Gastrocnemius medialis (tissue), 4 donors: ENCODE data around the gene SRGN. TPM values are rescaled to one million over a fixed set of nuclear protein-coding genes. Genes with fewer than 3 reads are reported as not detected.

Experiments used
- ATAC-seq, 2 donors: fragments of 150-250 bp; one replicate each; pipeline ENCODE4 v1.9.1; 2016
- DNase-seq, 2 donors: peaks; one replicate each; pipeline ENCODE4 v3.0.0-alpha.2; 2019
- H3K27ac ChIP-seq, 4 donors: fragments of 200-600 bp; sonication (generic); 1 replicate in 1 of 4; 2 replicates in 3 of 4; pipeline ENCODE4 v1.5.1; 2016 to 2018; ENCODE audit warnings: mild to moderate bottlenecking in 2 of 4, moderate library complexity in 1 of 4
- H3K27me3 ChIP-seq, 3 donors: fragments of 200-600 bp; sonication (generic) in 2 of 3; 1 replicate in 1 of 3; 2 replicates in 2 of 3; pipeline versions ENCODE4 v1.5.1 to v1.6.0; 2016 to 2019; ENCODE audit warnings: mild to moderate bottlenecking in 1 of 3, moderate library complexity in 1 of 3
- H3K36me3 ChIP-seq, 2 donors: fragments of 200-600 bp; sonication (generic) in 1 of 2; one replicate each; pipeline ENCODE4 v1.5.1; 2017 to 2018
- H3K4me1 ChIP-seq, 2 donors: fragments of 200-600 bp; sonication (generic) in 1 of 2; one replicate each; pipeline ENCODE4 v1.5.1; 2016 to 2017; ENCODE audit warnings: mild to moderate bottlenecking in 2 of 2
- H3K4me3 ChIP-seq, 4 donors: fragments of 200-600 bp; sonication (generic) in 3 of 4; 1 replicate in 1 of 4; 2 replicates in 3 of 4; pipeline ENCODE4 v1.5.1; 2016 to 2019; ENCODE audit warnings: mild to moderate bottlenecking in 2 of 4
- H3K9me3 ChIP-seq, 3 donors: fragments of 200-600 bp; sonication (generic) in 2 of 3; 1 replicate in 1 of 3; 2 replicates in 2 of 3; pipeline ENCODE4 v1.5.1; 2016 to 2019
- POLR2A ChIP-seq, 2 donors: fragments of 450-650 bp; IDR thresholded peaks; one replicate each; pipeline ENCODE4 v1.6.1; 2017; ENCODE audit warnings: antibody characterized with exemption in 2 of 2, mild to moderate bottlenecking in 2 of 2, moderate library complexity in 2 of 2
- in situ Hi-C, 4 donors: fragments of 200-750 bp; cut with MboI; loops; one replicate each; pipeline versions ENCODE4 v1.15.0 to v1.8.0; 2017; ENCODE audit warnings: low sequenced_read_pairs in 4 of 4
- intact Hi-C: fragments of 100-400 bp; cut with DNase I; formaldehyde crosslinking; loops from one replicate; pipeline ENCODE4 v1.15.1; 2023; ENCODE audit warnings: low total_unique reads
- total RNA-seq, 4 donors: library from RNA; depleted of rRNA; stranded (reverse); fragments of >200 nt; gene quantifications; one replicate each; pipeline versions ENCODE4 v1.1.0 to v1.2.3, GENCODE V29; 2016
- TF ChIP-seq, protein P1 (sequence below), 5 experiments: fragments of 450-650 bp in 3 of 5; fragments of 200-600 bp in 2 of 5; sonication (generic) in 2 of 5; IDR thresholded peaks in 4 of 5; conservative IDR thresholded peaks in 1 of 5; 1 replicate in 4 of 5; 2 replicates in 1 of 5; pipeline ENCODE4 v1.5.1; 2016 to 2019; ENCODE audit warnings: antibody characterized with exemption in 5 of 5, mild to moderate bottlenecking in 3 of 5, moderate library complexity in 3 of 5

Gene SRGN
- total RNA-seq, 4 donors from 2014 or later, result 27.1 to 73.1 (median 37.8) TPM

DNA sequence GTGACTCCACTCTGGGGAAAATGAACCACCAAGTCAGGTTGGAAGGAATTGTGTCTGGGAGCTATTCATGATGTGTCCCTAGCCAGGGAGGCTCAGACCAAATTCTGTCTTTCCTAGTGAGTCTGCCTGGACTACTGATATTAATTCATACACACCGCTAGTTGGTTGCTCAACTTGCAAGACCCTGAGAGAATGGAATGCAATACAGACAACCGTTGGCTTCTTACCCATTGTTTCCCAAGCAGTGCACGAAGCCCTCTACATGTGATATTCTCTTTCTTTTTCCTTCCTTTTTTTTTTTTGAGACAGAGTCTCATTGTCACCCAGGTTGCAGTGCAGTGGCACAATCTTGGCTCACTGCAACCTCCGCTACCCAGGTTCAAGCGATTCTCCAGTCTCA, 19.4 kb upstream of the SRGN start:
- Histone ChIP-seq H3K9me3 (no peaks in the 10 kb centered on the region), H3K27ac (no peak overlapping the region), H3K4me1 (no peaks in the 10 kb centered on the region), H3K27me3 (no peaks in the 10 kb centered on the region), H3K4me3 (no peak overlapping the region), H3K36me3 (no peaks in the 10 kb centered on the region)
- TF ChIP-seq POLR2A (IDR thresholded peaks at IDR 0.05), result no peak
- TF ChIP-seq, protein P1, sequence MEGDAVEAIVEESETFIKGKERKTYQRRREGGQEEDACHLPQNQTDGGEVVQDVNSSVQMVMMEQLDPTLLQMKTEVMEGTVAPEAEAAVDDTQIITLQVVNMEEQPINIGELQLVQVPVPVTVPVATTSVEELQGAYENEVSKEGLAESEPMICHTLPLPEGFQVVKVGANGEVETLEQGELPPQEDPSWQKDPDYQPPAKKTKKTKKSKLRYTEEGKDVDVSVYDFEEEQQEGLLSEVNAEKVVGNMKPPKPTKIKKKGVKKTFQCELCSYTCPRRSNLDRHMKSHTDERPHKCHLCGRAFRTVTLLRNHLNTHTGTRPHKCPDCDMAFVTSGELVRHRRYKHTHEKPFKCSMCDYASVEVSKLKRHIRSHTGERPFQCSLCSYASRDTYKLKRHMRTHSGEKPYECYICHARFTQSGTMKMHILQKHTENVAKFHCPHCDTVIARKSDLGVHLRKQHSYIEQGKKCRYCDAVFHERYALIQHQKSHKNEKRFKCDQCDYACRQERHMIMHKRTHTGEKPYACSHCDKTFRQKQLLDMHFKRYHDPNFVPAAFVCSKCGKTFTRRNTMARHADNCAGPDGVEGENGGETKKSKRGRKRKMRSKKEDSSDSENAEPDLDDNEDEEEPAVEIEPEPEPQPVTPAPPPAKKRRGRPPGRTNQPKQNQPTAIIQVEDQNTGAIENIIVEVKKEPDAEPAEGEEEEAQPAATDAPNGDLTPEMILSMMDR (IDR thresholded peaks at IDR 0.05 in 4 of 5, conservative IDR thresholded peaks at IDR 0.05 in 1 of 5), result no peak
- ATAC-seq (no peak), DNase-seq (no peak)
- intact Hi-C loops, result no loop called here
- in situ Hi-C loops, result no loop called here

DNA sequence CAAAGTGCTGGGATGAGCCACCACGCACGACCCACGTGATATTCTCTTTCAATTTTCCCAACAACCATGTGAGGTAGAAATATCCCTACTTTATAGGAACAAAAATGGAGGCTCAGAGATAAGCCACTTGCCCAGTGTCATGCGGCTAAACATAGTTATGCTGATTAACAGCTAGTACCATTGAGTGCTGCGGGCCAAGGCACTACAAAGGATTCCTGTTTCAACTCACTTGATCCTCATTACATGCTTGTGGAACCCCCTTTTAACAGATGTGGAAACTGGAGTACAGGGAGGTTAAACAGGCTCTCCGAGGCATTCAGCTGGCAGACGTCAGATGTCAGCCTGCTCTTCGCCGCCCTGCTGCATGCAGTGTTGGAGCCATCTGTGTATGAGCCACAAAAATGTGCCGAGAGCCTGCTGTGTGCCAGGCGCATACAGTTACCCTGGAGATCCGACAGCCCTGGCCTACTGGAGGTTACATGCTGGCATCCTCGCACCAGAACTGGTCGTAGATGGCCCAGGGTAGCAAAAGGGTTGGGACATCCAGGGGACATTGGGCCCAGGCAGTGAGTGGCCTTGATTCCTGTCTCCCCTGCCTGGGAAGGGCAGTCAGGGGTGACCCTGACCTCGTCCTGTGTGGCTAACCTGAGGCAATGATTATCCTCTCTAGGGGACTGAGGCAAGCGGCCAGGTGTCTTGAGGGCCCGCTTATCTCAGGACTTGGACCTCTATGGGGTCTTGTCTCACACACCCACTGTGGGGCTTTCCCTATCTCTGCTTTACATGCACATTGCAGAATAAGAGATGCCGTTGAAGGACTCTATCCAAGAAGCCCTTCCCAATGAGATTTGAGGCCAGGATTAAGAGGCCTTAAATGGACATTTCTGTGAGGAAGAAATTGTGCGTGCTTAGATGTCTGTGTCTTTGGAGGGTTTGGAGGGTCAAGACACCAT, 18.5 kb upstream of the SRGN start:
- DNase-seq, result no peak
- in situ Hi-C loops, result no loop called here
- no peaks in the 10 kb centered on the region for H3K4me1 ChIP-seq

DNA sequence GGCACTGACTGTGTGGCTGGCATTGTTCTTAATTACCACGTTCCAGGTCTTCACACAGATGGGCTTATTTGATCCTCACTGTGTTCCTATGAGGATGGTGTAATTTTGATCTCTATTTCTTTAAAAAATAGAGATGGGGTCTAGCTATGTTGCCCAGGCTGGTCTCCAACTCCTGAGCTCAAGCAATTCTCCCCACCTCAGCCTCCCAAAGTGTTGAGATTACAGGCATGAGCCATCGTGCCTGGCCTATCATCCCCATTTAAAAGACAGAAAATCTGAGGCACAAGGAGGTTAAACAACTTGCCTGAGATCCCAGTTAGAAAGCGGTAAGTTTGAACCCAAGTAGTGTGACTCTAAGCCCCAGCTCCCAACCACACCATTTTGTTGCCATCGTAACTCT, 17.0 kb upstream of the SRGN start:
- intact Hi-C loops, result no loop called here
- Histone ChIP-seq H3K27ac (peak overlapping the region in 2 of 4 donors; percentile 50 to 54), H3K4me1 (no peaks in the 10 kb centered on the region), H3K4me3 (no peak overlapping the region), H3K9me3 (no peaks in the 10 kb centered on the region), H3K27me3 (no peaks in the 10 kb centered on the region), H3K36me3 (no peaks in the 10 kb centered on the region)
- in situ Hi-C loops, result no loop called here
- TF ChIP-seq, protein P1 (IDR thresholded peaks at IDR 0.05 in 4 of 5, conservative IDR thresholded peaks at IDR 0.05 in 1 of 5), result no peak
- TF ChIP-seq POLR2A (IDR thresholded peaks at IDR 0.05), result no peak
- no peak for ATAC-seq
- no peak for DNase-seq

More for the DNA sequence above, 18.5 kb upstream of the SRGN start:
- Histone ChIP-seq H3K36me3 (no peaks in the 10 kb centered on the region), H3K27me3 (no peaks in the 10 kb centered on the region), H3K27ac (no peak overlapping the region), H3K9me3 (no peaks in the 10 kb centered on the region), H3K4me3 (no peak overlapping the region)
- ATAC-seq, result peak in 1 of 2 donors; percentile 39
- intact Hi-C loops, result no loop called here
- no peak for TF ChIP-seq POLR2A (IDR thresholded peaks at IDR 0.05)
- TF ChIP-seq, protein P1 (IDR thresholded peaks at IDR 0.05 in 4 of 5, conservative IDR thresholded peaks at IDR 0.05 in 1 of 5), result no peak

- intact Hi-C loops (no loop called here), in situ Hi-C loops (no loop called here)
- DNase-seq (no peak), ATAC-seq (peak in 1 of 2 donors; percentile 45)
- peak overlapping the region in 3 of 4 donors; percentile 38 to 54 (median 50) for H3K27ac ChIP-seq
- no peaks in the 10 kb centered on the region for H3K4me1 ChIP-seq
- no peaks in the 10 kb centered on the region for H3K27me3 ChIP-seq
- no peak for TF ChIP-seq POLR2A (IDR thresholded peaks at IDR 0.05)
- TF ChIP-seq, protein P1 (IDR thresholded peaks at IDR 0.05 in 4 of 5, conservative IDR thresholded peaks at IDR 0.05 in 1 of 5), result no peak
- no peaks in the 10 kb centered on the region for H3K9me3 ChIP-seq
- H3K4me3 ChIP-seq, result no peak overlapping the region
- no peaks in the 10 kb centered on the region for H3K36me3 ChIP-seq
These were observed 16.3 kb upstream of the SRGN start for GRCh38 chr10:69071610-69072009.
